GM12878 (cell line): ENCODE measurements around the gene RPS6KC1. TPM values are rescaled to one million over a fixed set of nuclear protein-coding genes. Genes with fewer than 3 reads are reported as not detected.

ENCODE experiments used
- ATAC-seq: fragments of 200-7000 bp; cut with Tn5 transposase; 3 replicates; pipeline ENCODE4 v1.9.1; 2020; ENCODE audit warnings: mild to moderate bottlenecking, moderate library complexity
- BruUV-seq: library from RNA; stranded (reverse); fragments of 400-500 nt; replicated peaks from 2 replicates; lab custom pipeline; 2021; lab: Mats Ljungman, UMichigan
- CTCF ChIA-PET: fragments of 300-600 bp; sonication (Branson Sonifier 250); formaldehyde crosslinking; extraction: SDS; loops from one replicate; lab custom pipeline; 2021; ENCODE audit warnings: inconsistent platforms; lab: Yijun Ruan, JAX
- POLR2A ChIA-PET: fragments of 350-600 bp; formaldehyde crosslinking; extraction: SDS; loops from one replicate; lab custom pipeline; 2021; ENCODE audit warnings: inconsistent platforms; lab: Charles Lee
- RAD21 ChIA-PET: fragments of 300-600 bp; sonication (Branson Sonifier 250); formaldehyde crosslinking; loops from one replicate; lab custom pipeline; 2023; ENCODE audit warnings: antibody characterized with exemption; ENCODE audit not compliant: unreplicated experiment; lab: Charles Lee
- SMC1A ChIA-PET: fragments of 300-600 bp; sonication (Branson Sonifier 250); formaldehyde crosslinking; loops from one replicate; lab custom pipeline; 2023; ENCODE audit not compliant: unreplicated experiment, uncharacterized antibody; lab: Charles Lee
- DNase-seq: peaks from one replicate; pipeline ENCODE4 v3.0.0-alpha.2; 2011; ENCODE audit warnings: low read depth, low spot score
- FAIRE-seq: peaks from 3 replicates; lab custom pipeline; 2011; peaks lifted over from hg19 to GRCh38; lab: Jason Lieb, UNC
- H2AFZ ChIP-seq: 2 replicates; pipeline ENCODE4 v1.6.0; 2011; ENCODE audit warnings: low read depth, low read length, control low read depth; ENCODE audit not compliant: control insufficient read depth
- H3K27ac ChIP-seq: 2 replicates; pipeline ENCODE4 v1.5.1; 2011; ENCODE audit warnings: control low read depth; ENCODE audit not compliant: control insufficient read depth, insufficient read depth
- H3K27me3 ChIP-seq, 2 experiments: replicated peaks in 1 of 2; 2 replicates each; pipeline versions ENCODE4 v1.6.0 to v1.6.1; 2011; ENCODE audit warnings: low read length in 1 of 2; ENCODE audit not compliant: control insufficient read depth in 2 of 2, insufficient read depth in 2 of 2
- H3K36me3 ChIP-seq, 2 experiments: 2 replicates each; pipeline ENCODE4 v1.5.1; 2011; ENCODE audit warnings: low read length in 1 of 2; ENCODE audit not compliant: control insufficient read depth in 2 of 2, insufficient read depth in 2 of 2
- H3K4me1 ChIP-seq: 2 replicates; pipeline ENCODE4 v1.6.1; 2011; ENCODE audit warnings: mild to moderate bottlenecking, low read length, moderate library complexity, mixed read lengths; ENCODE audit not compliant: control insufficient read depth, insufficient read depth
- H3K4me2 ChIP-seq: 2 replicates; pipeline ENCODE4 v1.6.0; 2011; ENCODE audit warnings: control low read depth; ENCODE audit not compliant: control insufficient read depth, insufficient read depth
- H3K4me3 ChIP-seq: fragments of 200-600 bp; sonication (generic); 2 replicates; pipeline ENCODE4 v1.5.1; 2016
- H3K79me2 ChIP-seq: 2 replicates; pipeline ENCODE4 v1.6.0; 2011; ENCODE audit warnings: low read length; ENCODE audit not compliant: control insufficient read depth, insufficient read depth
- H3K9ac ChIP-seq: 2 replicates; pipeline ENCODE4 v1.8.0; 2011; ENCODE audit warnings: low read length, control low read depth, mixed read lengths; ENCODE audit not compliant: control insufficient read depth, insufficient read depth
- H3K9me3 ChIP-seq: replicated peaks from 3 replicates; pipeline ENCODE4 v1.5.1; 2011; ENCODE audit warnings: mild to moderate bottlenecking, low read length; ENCODE audit not compliant: control insufficient read depth, insufficient read depth
- H4K20me1 ChIP-seq: 2 replicates; pipeline ENCODE4 v1.6.0; 2011; ENCODE audit not compliant: control insufficient read depth, insufficient read depth
- BCL11A ChIP-seq: IDR thresholded peaks from 2 replicates; pipeline ENCODE4 v1.6.1; 2011; ENCODE audit warnings: low read depth, low read length
- CHD2 ChIP-seq: IDR thresholded peaks from 2 replicates; pipeline ENCODE4 v1.6.1; 2011; ENCODE audit warnings: low read depth, low read length, improper control_type of control experiment, borderline replicate concordance
- CHD4 ChIP-seq: fragments of 200-600 bp; sonication (generic); IDR thresholded peaks from 2 replicates; pipeline ENCODE4 v1.6.1; 2016; ENCODE audit warnings: mild to moderate bottlenecking
- MEF2A ChIP-seq: IDR thresholded peaks from 2 replicates; pipeline ENCODE4 v1.6.1; 2011; ENCODE audit warnings: low read depth, mild to moderate bottlenecking, low read length, moderate library complexity; ENCODE audit not compliant: insufficient read depth
- MYB ChIP-seq: fragments of 150-350 bp; IDR thresholded peaks from 2 replicates; pipeline ENCODE4 v1.6.1; 2014; ENCODE audit warnings: mild to moderate bottlenecking, low read depth, low read length, borderline replicate concordance
- NRF1 ChIP-seq: conservative IDR thresholded peaks from 2 replicates; pipeline ENCODE4 v1.6.1; 2011; ENCODE audit warnings: mild to moderate bottlenecking, low read depth, low read length, improper control_type of control experiment
- PAX5 ChIP-seq: IDR thresholded peaks from 2 replicates; pipeline ENCODE4 v1.6.1; 2011; ENCODE audit warnings: low read depth, low read length, borderline replicate concordance
- PAX8 ChIP-seq: fragments of 450-650 bp; IDR thresholded peaks from 2 replicates; pipeline ENCODE4 v1.6.1; 2017; ENCODE audit warnings: mild to moderate bottlenecking, moderate library complexity
- TCF12 ChIP-seq: IDR thresholded peaks from 2 replicates; pipeline ENCODE4 v1.6.1; 2011; ENCODE audit warnings: low read depth, mild to moderate bottlenecking, low read length
- in situ Hi-C: fragments of 300-500 bp; cut with MboI; formaldehyde crosslinking; loops from 9 replicates; pipeline ENCODE4 v1.14.3; 2018; ENCODE audit warnings: mixed read lengths
- intact Hi-C: fragments of 100-400 bp; cut with micrococcal nuclease; formaldehyde crosslinking; loops from one replicate; pipeline ENCODE4 v1.14.2; 2022; ENCODE audit not compliant: unreplicated experiment
- polyA plus RNA-seq, 11 experiments: library from polyadenylated mRNA; depleted of rRNA in 4 of 11; unstranded in 6 of 11; stranded (reverse) in 5 of 11; fragments of >200 nt; fragmentation: Nextera tagmentation in 4 of 11; fragmentation: Illumina TruSeq in 1 of 11; extraction: Ambion mirVana in 4 of 11; extraction: Trizol in 1 of 11; gene quantifications; 1 replicate in 1 of 11; 2 replicates in 10 of 11; pipeline versions ENCODE4 v1.2.1 to v1.2.3, GENCODE V29; 2011 to 2016; ENCODE audit warnings: inconsistent platforms in 2 of 11, missing spikeins in 2 of 11, low read depth in 1 of 11
- total RNA-seq, 4 experiments: library from RNA; depleted of rRNA in 3 of 4; stranded (reverse); fragments of >200 nt in 3 of 4; fragmentation: Illumina TruSeq in 1 of 4; extraction: Trizol in 1 of 4; gene quantifications; 2 replicates each; pipeline versions ENCODE4 v1.2.1 to v1.2.3, GENCODE V29; 2013 to 2021
- TF ChIP-seq, protein P1 (sequence below): fragments of 450-650 bp; IDR thresholded peaks from 2 replicates; pipeline ENCODE4 v1.6.1; 2018; ENCODE audit warnings: mild to moderate bottlenecking, low read depth, moderate library complexity; ENCODE audit not compliant: partially characterized antibody

Gene RPS6KC1
- total and polyA plus RNA-seq, 10 of the 15 experiments (the other 5 are each of a cell fraction or from before 2014, with no cell fraction given): 2.9 to 17.3 (median 12.2) TPM

- TF ChIP-seq NRF1 (no peak), CHD4 (no peak), CHD2 (no peak), PAX5 (no peak), BCL11A (no peak), TCF12 (no peak)
Measured at GRCh38 chr1:213281640-213282301, 230.7 kb downstream of the RPS6KC1 start (continued).

GRCh38 chr1:213284626-213285025 lies 233.6 kb downstream of the RPS6KC1 start:
- Histone ChIP-seq H2AFZ (no peak overlapping the region), H4K20me1 (no peaks in the 10 kb centered on the region), H3K4me3 (no peak overlapping the region), H3K9ac (no peak overlapping the region)
- intact Hi-C loops: no loop called here
- BruUV-seq: no TSS peak
- no peak for TF ChIP-seq MYB
- no peak for TF ChIP-seq MEF2A
- TF ChIP-seq, protein P1, sequence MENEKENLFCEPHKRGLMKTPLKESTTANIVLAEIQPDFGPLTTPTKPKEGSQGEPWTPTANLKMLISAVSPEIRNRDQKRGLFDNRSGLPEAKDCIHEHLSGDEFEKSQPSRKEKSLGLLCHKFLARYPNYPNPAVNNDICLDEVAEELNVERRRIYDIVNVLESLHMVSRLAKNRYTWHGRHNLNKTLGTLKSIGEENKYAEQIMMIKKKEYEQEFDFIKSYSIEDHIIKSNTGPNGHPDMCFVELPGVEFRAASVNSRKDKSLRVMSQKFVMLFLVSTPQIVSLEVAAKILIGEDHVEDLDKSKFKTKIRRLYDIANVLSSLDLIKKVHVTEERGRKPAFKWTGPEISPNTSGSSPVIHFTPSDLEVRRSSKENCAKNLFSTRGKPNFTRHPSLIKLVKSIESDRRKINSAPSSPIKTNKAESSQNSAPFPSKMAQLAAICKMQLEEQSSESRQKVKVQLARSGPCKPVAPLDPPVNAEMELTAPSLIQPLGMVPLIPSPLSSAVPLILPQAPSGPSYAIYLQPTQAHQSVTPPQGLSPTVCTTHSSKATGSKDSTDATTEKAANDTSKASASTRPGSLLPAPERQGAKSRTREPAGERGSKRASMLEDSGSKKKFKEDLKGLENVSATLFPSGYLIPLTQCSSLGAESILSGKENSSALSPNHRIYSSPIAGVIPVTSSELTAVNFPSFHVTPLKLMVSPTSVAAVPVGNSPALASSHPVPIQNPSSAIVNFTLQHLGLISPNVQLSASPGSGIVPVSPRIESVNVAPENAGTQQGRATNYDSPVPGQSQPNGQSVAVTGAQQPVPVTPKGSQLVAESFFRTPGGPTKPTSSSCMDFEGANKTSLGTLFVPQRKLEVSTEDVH: no peak
- TF ChIP-seq PAX8: no peak
- TF ChIP-seq, all 136 proteins: peak for 0
- ChIA-PET RAD21 (interaction anchor here (1.3 kb wide), 1 partner anchor 29 kb away, joined by 4 read pairs; no protein-coding TSS in a partner anchor), POLR2A (no interaction called here), SMC1A (interaction anchor here (0.5 to 0.9 kb wide), 2 partner anchors 35 to 59 kb away, joined by 3 read pairs; no protein-coding TSS in a partner anchor), CTCF (interaction anchor here (1.0 to 1.4 kb wide), 2 partner anchors 40 to 161 kb away, joined by 3 to 5 read pairs; no protein-coding TSS in a partner anchor)
- H3K36me3 ChIP-seq: no peaks in the 10 kb centered on the region
- H3K4me2 ChIP-seq: no peak overlapping the region
- H3K27me3 ChIP-seq: no peaks in the 10 kb centered on the region
- H3K4me1 ChIP-seq: no peaks in the 10 kb centered on the region
- DNase-seq: no peak
- no peak for FAIRE-seq
- H3K27ac ChIP-seq: no peak overlapping the region
- ATAC-seq: no peak; the same call in 1 of the 3 replicates
- H3K79me2 ChIP-seq: no peaks in the 10 kb centered on the region
- in situ Hi-C loops: no loop called here
- no peaks in the 10 kb centered on the region; the same call in 2 of the 3 replicates for H3K9me3 ChIP-seq
